ENCODE measurements around the gene SLC30A4.
"Not testable (repeated sequence)": the region's sequence is repeated elsewhere in the genome, so short reads cannot be mapped to it uniquely, and the experiment has no call there.

- TF ChIP-seq, protein P1, sequence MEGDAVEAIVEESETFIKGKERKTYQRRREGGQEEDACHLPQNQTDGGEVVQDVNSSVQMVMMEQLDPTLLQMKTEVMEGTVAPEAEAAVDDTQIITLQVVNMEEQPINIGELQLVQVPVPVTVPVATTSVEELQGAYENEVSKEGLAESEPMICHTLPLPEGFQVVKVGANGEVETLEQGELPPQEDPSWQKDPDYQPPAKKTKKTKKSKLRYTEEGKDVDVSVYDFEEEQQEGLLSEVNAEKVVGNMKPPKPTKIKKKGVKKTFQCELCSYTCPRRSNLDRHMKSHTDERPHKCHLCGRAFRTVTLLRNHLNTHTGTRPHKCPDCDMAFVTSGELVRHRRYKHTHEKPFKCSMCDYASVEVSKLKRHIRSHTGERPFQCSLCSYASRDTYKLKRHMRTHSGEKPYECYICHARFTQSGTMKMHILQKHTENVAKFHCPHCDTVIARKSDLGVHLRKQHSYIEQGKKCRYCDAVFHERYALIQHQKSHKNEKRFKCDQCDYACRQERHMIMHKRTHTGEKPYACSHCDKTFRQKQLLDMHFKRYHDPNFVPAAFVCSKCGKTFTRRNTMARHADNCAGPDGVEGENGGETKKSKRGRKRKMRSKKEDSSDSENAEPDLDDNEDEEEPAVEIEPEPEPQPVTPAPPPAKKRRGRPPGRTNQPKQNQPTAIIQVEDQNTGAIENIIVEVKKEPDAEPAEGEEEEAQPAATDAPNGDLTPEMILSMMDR (conservative IDR thresholded peaks at IDR 0.05): not testable (repeated sequence)
- not testable (repeated sequence) for TF ChIP-seq ZFX (IDR thresholded peaks at IDR 0.05)
These were observed 15.4 kb downstream of the SLC30A4 start for GRCh38 chr15:45507143-45507542.

Measured in C4-2B (cell line).